Activated naive CD4-positive, alpha-beta T cell treated with anti-CD3 and anti-CD28 coated beads, Interleukin-2, amount 50 U/mL, for 72 hours (primary cell): ENCODE data around the gene CSAD. TPM values are rescaled to one million over a fixed set of nuclear protein-coding genes. Genes with fewer than 3 reads are reported as not detected.
"Not testable (repeated sequence)": the region's sequence is repeated elsewhere in the genome, so short reads cannot be mapped to it uniquely, and the experiment has no call there.

ENCODE experiments used
- ATAC-seq, 2 donors: fragments of 150-1000 bp; cut with Tn5 transposase; 2 replicates each; pipeline ENCODE4 v1.10.0; 2021; ENCODE audit warnings: mild to moderate bottlenecking in 2 of 2, moderate library complexity in 2 of 2
- DNase-seq, 2 donors: peaks; one replicate each; pipeline ENCODE4 v3.0.0; 2021 to 2022; ENCODE audit warnings: low spot score in 2 of 2
- H3K27ac Mint-ChIP-seq, 2 donors: one replicate each; pipeline ENCODE4 v1.8.0; 2022; ENCODE audit warnings: mild to moderate bottlenecking in 2 of 2, mixed read lengths in 2 of 2
- H3K36me3 Mint-ChIP-seq, 2 donors: one replicate each; pipeline ENCODE4 v1.8.0; 2022; ENCODE audit warnings: mixed read lengths in 2 of 2
- H3K9me3 Mint-ChIP-seq, 2 donors: one replicate each; pipeline ENCODE4 v1.8.0; 2022; ENCODE audit warnings: mixed read lengths in 2 of 2
- total RNA-seq, 2 donors: library from RNA; stranded (reverse); gene quantifications; one replicate each; pipeline ENCODE4 v1.2.3, GENCODE V29; 2022

Gene CSAD
- total RNA-seq, 2 donors from 2014 or later, result 24.4 to 55.8 TPM

DNA sequence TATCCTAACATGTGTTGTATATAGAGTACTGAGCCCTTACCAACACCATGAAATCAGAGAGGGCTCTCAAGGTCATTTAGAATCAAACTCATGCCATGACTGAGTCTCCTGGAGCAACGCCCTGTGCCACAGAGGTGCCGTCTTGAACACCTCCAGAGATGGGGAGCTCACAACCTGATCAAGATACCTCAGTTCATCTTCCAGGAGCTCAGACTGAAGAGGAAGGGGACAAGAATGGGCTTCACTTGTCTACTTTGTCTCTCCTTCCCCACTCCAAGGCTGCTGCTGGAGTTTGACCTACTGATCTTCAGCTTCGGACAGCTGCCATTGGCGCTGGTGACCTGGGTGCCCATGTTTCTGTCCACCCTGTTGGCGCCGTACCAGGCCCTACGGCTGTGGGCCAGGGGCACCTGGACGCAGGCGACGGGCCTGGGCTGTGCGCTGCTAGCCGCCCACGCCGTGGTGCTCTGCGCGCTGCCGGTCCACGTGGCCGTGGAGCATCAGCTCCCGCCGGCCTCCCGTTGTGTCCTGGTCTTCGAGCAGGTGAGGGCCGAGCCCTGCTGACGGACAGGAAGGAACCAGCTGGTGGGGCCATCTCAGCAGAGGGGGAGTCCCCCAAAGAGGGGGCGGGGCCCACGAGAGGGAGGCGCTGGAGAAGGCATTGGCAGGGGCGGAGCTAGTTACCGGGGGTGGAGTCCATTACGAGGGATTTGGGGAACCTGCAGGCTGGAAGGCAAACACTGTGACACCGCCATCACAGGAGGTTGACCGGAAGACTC is 65.4 kb downstream of the CSAD start:
- ATAC-seq (no peak), DNase-seq (no peak)
- Mint-ChIP-seq H3K27ac (no peak overlapping the region), H3K36me3 (no peaks in the 10 kb centered on the region), H3K9me3 (no peaks in the 10 kb centered on the region)

DNA sequence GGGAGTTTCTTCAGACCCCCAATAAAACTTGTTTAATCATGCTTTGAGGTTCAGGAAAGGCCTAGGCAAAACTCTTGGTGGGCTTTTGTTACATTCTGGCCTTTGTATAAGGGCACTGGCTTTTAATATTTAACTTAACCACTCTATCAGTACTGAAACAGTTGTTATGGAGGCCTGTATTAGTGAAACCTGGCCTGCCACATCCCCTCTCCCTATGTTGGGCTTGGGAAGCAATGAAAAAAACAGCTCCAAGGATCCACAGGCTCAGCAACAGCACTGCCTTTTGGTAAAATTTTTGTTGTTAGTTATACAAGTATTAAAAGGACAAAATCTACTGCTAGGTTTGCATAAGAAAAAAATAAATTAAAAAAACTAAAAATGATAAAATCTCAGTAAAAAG is 66.8 kb downstream of the CSAD start:
- no peaks in the 10 kb centered on the region for H3K9me3 Mint-ChIP-seq
- no peak overlapping the region for H3K27ac Mint-ChIP-seq
- DNase-seq (no peak), ATAC-seq (no peak)
- H3K36me3 Mint-ChIP-seq, result no peaks in the 10 kb centered on the region

GRCh38 chr12:53113136-53113705 is 67.5 kb downstream of the CSAD start:
- no peaks in the 10 kb centered on the region for H3K9me3 Mint-ChIP-seq
- DNase-seq, result no peak
- no peak overlapping the region for H3K27ac Mint-ChIP-seq
- no peaks in the 10 kb centered on the region for H3K36me3 Mint-ChIP-seq
- no peak for ATAC-seq

DNA sequence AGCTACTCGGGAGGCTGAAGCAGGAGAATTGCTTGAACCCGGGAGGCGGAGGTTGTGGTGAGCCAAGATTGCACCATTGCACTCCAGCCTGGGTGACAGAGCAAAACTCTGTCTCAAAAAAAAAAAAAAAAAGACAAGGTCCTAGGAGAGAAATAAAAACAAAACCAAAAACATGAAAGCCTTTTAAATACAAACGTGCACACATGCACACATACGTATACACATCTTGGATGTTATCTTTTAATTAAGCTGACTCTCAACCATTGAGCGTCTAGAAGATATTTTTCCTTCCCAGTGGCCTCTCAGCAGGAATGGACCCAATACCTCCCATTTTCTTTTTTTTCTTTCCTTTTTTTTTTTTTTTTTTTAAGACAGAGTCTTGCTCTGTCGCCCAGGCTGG is 68.3 kb downstream of the CSAD start:
- H3K27ac Mint-ChIP-seq, DNase-seq, H3K36me3 Mint-ChIP-seq, H3K9me3 Mint-ChIP-seq, ATAC-seq: not testable (repeated sequence)

Other genes starting within 250 kb of the CSAD start
- 1 to 10 TPM; 7.7 to 8.5 TPM for gene KRT18, start 231.8 kb downstream of the CSAD start, total RNA-seq
- 1,000 to 10,000 TPM in 1 of 2 donors, 100 to 1,000 TPM in 1; 637 to 1,013 TPM for gene EIF4B, start 174.5 kb downstream of the CSAD start, total RNA-seq
- 1 to 10 TPM; 1.2 to 2.1 TPM for gene TNS2, start 130.9 kb downstream of the CSAD start, total RNA-seq
- 10 to 100 TPM; 19.2 to 22.2 TPM for gene SPRYD3, start 101.5 kb downstream of the CSAD start, total RNA-seq
- gene IGFBP6, start 83.3 kb downstream of the CSAD start, total RNA-seq, result 1 to 10 TPM; 1.5 to 3.6 TPM
- gene SOAT2, start 77.4 kb downstream of the CSAD start, total RNA-seq, result under 1 TPM; 0.35 to 0.59 TPM
- gene ZNF740, start 203 bp downstream of the CSAD start, total RNA-seq, result 10 to 100 TPM; 36.8 to 43.2 TPM
- 10 to 100 TPM; 71.4 to 76.3 TPM for gene ITGB7, start 26.3 kb upstream of the CSAD start, total RNA-seq
- 10 to 100 TPM; 15.5 to 23.5 TPM for gene RARG, start 51.3 kb upstream of the CSAD start, total RNA-seq
- 10 to 100 TPM; 32.8 to 76.3 TPM for gene ESPL1, start 87.4 kb upstream of the CSAD start, total RNA-seq
- 100 to 1,000 TPM; 334 to 355 TPM for gene PFDN5, start 114.6 kb upstream of the CSAD start, total RNA-seq
- 10 to 100 TPM; 63.8 to 91.5 TPM for gene MYG1, start 118.8 kb upstream of the CSAD start, total RNA-seq
- 10 to 100 TPM; 52.3 to 83.5 TPM for gene AAAS, start 140.7 kb upstream of the CSAD start, total RNA-seq
- gene SP7, start 155.4 kb upstream of the CSAD start, total RNA-seq, result not detected
- gene SP1, start 199.3 kb upstream of the CSAD start, total RNA-seq, result 100 to 1,000 TPM in 1 of 2 donors, 10 to 100 TPM in 1; 86.0 to 156 TPM
- gene AMHR2, start 242.9 kb upstream of the CSAD start, total RNA-seq, result under 1 TPM in 1 of 2 donors, not detected in 1; 0.25 TPM